A549 (cell line): ENCODE results near the gene NAB1. TPM values are rescaled to one million over a fixed set of nuclear protein-coding genes. Genes with fewer than 3 reads are reported as not detected.

ENCODE experiments used
- ATAC-seq, 2 experiments: fragments of 200-7000 bp in 1 of 2; fragments of >200 bp in 1 of 2; cut with Nextera tagmentation in 1 of 2; cut with Tn5 transposase in 1 of 2; 3 replicates each; pipeline versions ENCODE4 v1.8.0 to v1.9.1; 2018 to 2020; ENCODE audit warnings: mild to moderate bottlenecking in 1 of 2, moderate library complexity in 1 of 2
- CTCF ChIA-PET: fragments of 300-600 bp; sonication (Branson Sonifier 250); formaldehyde crosslinking; extraction: SDS; loops from one replicate; lab custom pipeline; 2021; ENCODE audit warnings: antibody characterized with exemption, inconsistent platforms; lab: Yijun Ruan, JAX
- POLR2A ChIA-PET: fragments of 350-600 bp; formaldehyde crosslinking; extraction: SDS; loops from one replicate; lab custom pipeline; 2021; ENCODE audit warnings: antibody characterized with exemption, inconsistent platforms; lab: Yijun Ruan, JAX
- DNase-seq, 2 experiments: peaks; one replicate each; pipeline versions ENCODE4 v3.0.0 to v3.0.0-alpha.2; 2011 to 2016; ENCODE audit warnings: low read depth in 1 of 2, low spot score in 1 of 2
- FAIRE-seq: peaks from 2 replicates; lab custom pipeline; 2011; peaks lifted over from hg19 to GRCh38; lab: Jason Lieb, UNC
- H3K27ac ChIP-seq, 2 experiments: fragments of >200 bp; sonication (Bioruptor Twin); formaldehyde crosslinking; 3 replicates each; pipeline ENCODE4 v1.5.1; 2016 to 2017
- H3K4me1 ChIP-seq: fragments of >200 bp; sonication (Bioruptor Twin); formaldehyde crosslinking; 3 replicates; pipeline ENCODE4 v1.6.1; 2016
- H3K4me2 ChIP-seq: fragments of >200 bp; sonication (Bioruptor Twin); formaldehyde crosslinking; 3 replicates; pipeline ENCODE4 v1.6.1; 2016
- H3K4me3 ChIP-seq: fragments of >200 bp; sonication (Bioruptor Twin); formaldehyde crosslinking; 3 replicates; pipeline ENCODE4 v1.5.1; 2016
- H3K9me3 ChIP-seq: fragments of >200 bp; sonication (Bioruptor Twin); formaldehyde crosslinking; 3 replicates; pipeline ENCODE4 v1.6.1; 2016
- BHLHE40 ChIP-seq: IDR thresholded peaks from 2 replicates; pipeline ENCODE4 v1.6.1; 2012; ENCODE audit warnings: low read depth, low read length, inconsistent platforms
- CBX8 ChIP-seq: fragments of 200-600 bp; sonication (generic); IDR thresholded peaks from 2 replicates; pipeline ENCODE4 v1.6.1; 2016
- CHD4 ChIP-seq: fragments of 200-600 bp; sonication (generic); IDR thresholded peaks from 2 replicates; pipeline ENCODE4 v1.6.1; 2016; ENCODE audit warnings: antibody characterized with exemption, mild to moderate bottlenecking, borderline replicate concordance
- CTCF ChIP-seq: fragments of >200 bp; sonication (Bioruptor Twin); formaldehyde crosslinking; IDR thresholded peaks from 3 replicates; pipeline ENCODE4 v1.5.1; 2016
- EHMT2 ChIP-seq: fragments of 200-600 bp; sonication (generic); IDR thresholded peaks from 2 replicates; pipeline ENCODE4 v1.6.1; 2016; ENCODE audit warnings: antibody characterized with exemption, low read depth, mild to moderate bottlenecking, moderate library complexity
- FOSB ChIP-seq: fragments of 250-450 bp; sonication (Bioruptor Pico); IDR thresholded peaks from 2 replicates; pipeline ENCODE4 v1.5.0; 2020; ENCODE audit warnings: mild to moderate bottlenecking, moderate library complexity
- FOSL2 ChIP-seq, 2 experiments: fragments of 450-650 bp in 1 of 2; fragments of >200 bp in 1 of 2; sonication (Bioruptor Twin) in 1 of 2; formaldehyde crosslinking; IDR thresholded peaks; 2 replicates each; pipeline versions ENCODE4 v1.5.0 to v1.6.1; 2016 to 2020; ENCODE audit warnings: mild to moderate bottlenecking in 1 of 2, moderate library complexity in 1 of 2
- HOXA7 ChIP-seq: fragments of 250-450 bp; sonication (Bioruptor Pico); IDR thresholded peaks from 2 replicates; pipeline ENCODE4 v1.5.0; 2020; ENCODE audit warnings: mild to moderate bottlenecking, moderate library complexity
- KDM1A ChIP-seq: fragments of 200-600 bp; sonication (generic); IDR thresholded peaks from 2 replicates; pipeline ENCODE4 v1.6.1; 2016; ENCODE audit warnings: low read depth, mild to moderate bottlenecking
- KDM5A ChIP-seq: fragments of 200-600 bp; sonication (generic); IDR thresholded peaks from 2 replicates; pipeline ENCODE4 v1.6.1; 2016; ENCODE audit warnings: antibody characterized with exemption, mild to moderate bottlenecking
- MAFK ChIP-seq: fragments of 450-650 bp; IDR thresholded peaks from 2 replicates; pipeline ENCODE4 v1.6.1; 2014; ENCODE audit not compliant: partially characterized antibody
- MAZ ChIP-seq: fragments of 150-350 bp; IDR thresholded peaks from 2 replicates; pipeline ENCODE4 v1.6.1; 2014; ENCODE audit warnings: antibody characterized with exemption, low read depth, low read length, borderline replicate concordance
- NFE2L2 ChIP-seq: fragments of 150-350 bp; conservative IDR thresholded peaks from 2 replicates; pipeline ENCODE4 v1.6.1; 2014; ENCODE audit warnings: low read length
- RAD21 ChIP-seq, 2 experiments: fragments of >200 bp in 1 of 2; sonication (Bioruptor Twin) in 1 of 2; formaldehyde crosslinking in 1 of 2; IDR thresholded peaks in 1 of 2; conservative IDR thresholded peaks in 1 of 2; 2 replicates in 1 of 2; 3 replicates in 1 of 2; pipeline ENCODE4 v1.6.1; 2012 to 2018; ENCODE audit warnings: inconsistent platforms in 1 of 2
- RARB ChIP-seq: fragments of 250-450 bp; sonication (Bioruptor Pico); IDR thresholded peaks from 2 replicates; pipeline ENCODE4 v1.8.0; 2021; ENCODE audit warnings: mild to moderate bottlenecking, moderate library complexity
- RCOR1 ChIP-seq: fragments of 150-350 bp; IDR thresholded peaks from 2 replicates; pipeline ENCODE4 v1.6.1; 2014; ENCODE audit warnings: antibody characterized with exemption, low read length, low read depth
- RFX5 ChIP-seq: fragments of 450-650 bp; IDR thresholded peaks from 2 replicates; pipeline ENCODE4 v1.7.1; 2014; ENCODE audit warnings: antibody characterized with exemption, mild to moderate bottlenecking, moderate library complexity
- RNF2 ChIP-seq: fragments of 200-600 bp; sonication (generic); IDR thresholded peaks from 2 replicates; pipeline ENCODE4 v1.6.1; 2016; ENCODE audit warnings: low read depth, mild to moderate bottlenecking, antibody characterized with exemption, moderate library complexity, borderline replicate concordance
- SREBF2 ChIP-seq: fragments of 450-650 bp; IDR thresholded peaks from 2 replicates; pipeline ENCODE4 v1.6.1; 2014; ENCODE audit warnings: mild to moderate bottlenecking, moderate library complexity
- ZC3H11A ChIP-seq: fragments of 450-650 bp; IDR thresholded peaks from 2 replicates; pipeline ENCODE4 v1.6.1; 2014; ENCODE audit warnings: antibody characterized with exemption, mild to moderate bottlenecking
- ZSCAN20 ChIP-seq: fragments of 250-450 bp; sonication (Bioruptor Pico); IDR thresholded peaks from 2 replicates; pipeline ENCODE4 v1.8.0; 2022; ENCODE audit warnings: mild to moderate bottlenecking, moderate library complexity
- WGBS: methylation state at CpG from one replicate; pipeline ENCODE4 v1.1.6; 2017; ENCODE audit errors: missing lambda C conversion rate; 5-methylcytosine and 5-hydroxymethylcytosine counted together
- polyA plus RNA-seq, 4 experiments: library from polyadenylated mRNA; depleted of rRNA in 3 of 4; stranded (reverse); fragments of >200 nt; fragmentation: RNase III in 1 of 4; extraction: RNeasy Plus Mini Kit Qiagen cat#74134 plus additional on column Dnase treatment in 1 of 4; gene quantifications; 2 replicates in 3 of 4; 3 replicates in 1 of 4; pipeline ENCODE4 v1.2.3, GENCODE V29; 2011 to 2017
- TF ChIP-seq, protein P1 (sequence below): IDR thresholded peaks from 2 replicates; pipeline ENCODE4 v1.6.1; 2012; ENCODE audit warnings: low read depth, borderline replicate concordance
- TF ChIP-seq, protein P2 (sequence below): fragments of >200 bp; sonication (Bioruptor Twin); formaldehyde crosslinking; IDR thresholded peaks from 2 replicates; pipeline ENCODE4 v1.6.1; 2016

The NAB1 gene
- polyA plus RNA-seq, 2 of the 4 experiments (the other 2 are of a cell fraction), result 37.6 to 67.3 TPM

DNA sequence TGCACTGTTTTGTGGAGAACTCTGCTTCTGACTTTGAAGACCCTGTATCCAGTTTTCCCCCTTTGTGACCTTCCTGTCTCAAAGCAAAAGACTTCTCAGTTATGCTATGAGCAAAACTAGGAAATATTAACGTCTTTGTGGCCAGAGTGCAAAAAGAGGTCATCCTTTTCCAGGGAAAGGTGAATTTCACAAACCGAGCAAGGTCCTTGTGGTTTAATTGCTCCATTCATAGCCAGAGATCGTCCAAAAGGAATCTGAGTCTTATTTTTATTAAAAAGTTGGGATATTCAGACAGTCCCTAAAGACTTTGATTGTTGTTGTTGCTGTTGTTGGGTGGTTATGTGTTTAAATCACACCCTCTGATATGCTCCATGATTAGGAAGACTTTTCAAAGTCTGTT, 77.4 kb downstream of the NAB1 start:
- FAIRE-seq (no peak), ATAC-seq (no peak), DNase-seq (no peak)
- Histone ChIP-seq H3K9me3 (no peaks in the 10 kb centered on the region), H3K4me1 (no peaks in the 10 kb centered on the region), H3K4me3 (no peak overlapping the region), H3K4me2 (no peak overlapping the region), H3K27ac (no peak overlapping the region)
- CTCF ChIA-PET, result no interaction called here
- TF ChIP-seq KDM1A, result no peak
- TF ChIP-seq RAD21 (conservative IDR thresholded peaks at IDR 0.05 in 1 of 2, IDR thresholded peaks at IDR 0.05 in 1 of 2), result no peak
- no peak for TF ChIP-seq CHD4
- TF ChIP-seq, protein P1, sequence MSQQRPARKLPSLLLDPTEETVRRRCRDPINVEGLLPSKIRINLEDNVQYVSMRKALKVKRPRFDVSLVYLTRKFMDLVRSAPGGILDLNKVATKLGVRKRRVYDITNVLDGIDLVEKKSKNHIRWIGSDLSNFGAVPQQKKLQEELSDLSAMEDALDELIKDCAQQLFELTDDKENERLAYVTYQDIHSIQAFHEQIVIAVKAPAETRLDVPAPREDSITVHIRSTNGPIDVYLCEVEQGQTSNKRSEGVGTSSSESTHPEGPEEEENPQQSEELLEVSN, result no peak
- no peak for TF ChIP-seq RNF2
- TF ChIP-seq CBX8, result no peak
- TF ChIP-seq RARB (CRISPR knock-in tag), result no peak
- no peak for TF ChIP-seq RCOR1
- TF ChIP-seq HOXA7 (CRISPR knock-in tag), result no peak
- POLR2A ChIA-PET, result no interaction called here
- WGBS, result 37% methylated on average over 3 of the region's 3 CpGs

DNA sequence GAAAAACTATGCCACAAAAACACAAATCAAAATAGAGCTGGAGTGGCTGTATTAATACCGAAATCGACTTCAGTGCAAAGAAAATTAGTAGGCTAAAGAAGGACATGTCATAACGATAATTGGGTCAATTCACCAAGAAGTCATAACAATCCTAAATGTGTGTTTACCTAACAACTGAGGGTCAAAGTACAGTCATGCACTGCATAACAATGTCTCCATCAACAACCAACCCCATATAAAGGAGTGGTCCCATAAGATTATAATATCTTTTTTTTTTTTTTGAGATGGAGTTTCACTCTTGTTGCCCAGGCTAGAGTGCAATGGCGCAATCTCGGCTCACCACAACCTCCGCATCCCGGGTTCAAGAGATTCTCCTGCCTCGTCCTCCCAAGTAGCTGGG, 87.5 kb downstream of the NAB1 start:
- Histone ChIP-seq H3K4me3 (no peak overlapping the region), H3K4me2 (no peak overlapping the region), H3K27ac (no peak overlapping the region), H3K9me3 (no peaks in the 10 kb centered on the region), H3K4me1 (no peaks in the 10 kb centered on the region)
- 86% methylated on average over 8 of the region's 8 CpGs for WGBS
- no peak for FAIRE-seq
- no peak for DNase-seq
- TF ChIP-seq MAZ (no peak), ZSCAN20 (CRISPR knock-in tag) (no peak), CTCF (no peak), HOXA7 (CRISPR knock-in tag) (no peak), RFX5 (no peak), SREBF2 (no peak), MAFK (no peak), KDM5A (no peak), FOSL2 (IDR thresholded peaks at IDR 0.05) (no peak), FOSL2 (CRISPR knock-in tag; IDR thresholded peaks at IDR 0.05) (no peak), NFE2L2 (no peak), RNF2 (no peak), ZC3H11A (no peak), EHMT2 (no peak), FOSB (CRISPR knock-in tag) (no peak), BHLHE40 (no peak)
- TF ChIP-seq, protein P2, sequence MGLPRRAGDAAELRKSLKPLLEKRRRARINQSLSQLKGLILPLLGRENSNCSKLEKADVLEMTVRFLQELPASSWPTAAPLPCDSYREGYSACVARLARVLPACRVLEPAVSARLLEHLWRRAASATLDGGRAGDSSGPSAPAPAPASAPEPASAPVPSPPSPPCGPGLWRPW, result no peak
- TF ChIP-seq, protein P1, result no peak
- CTCF ChIA-PET, result no interaction called here
- no peak for ATAC-seq
- POLR2A ChIA-PET, result no interaction called here
